ENCODE data around the gene ASB6. TPM values are rescaled to one million over a fixed set of nuclear protein-coding genes. Genes with fewer than 3 reads are reported as not detected.

The ASB6 gene
- total and polyA plus RNA-seq, 2 of the 13 experiments (the other 11 are each of a cell fraction or from before 2014, with no cell fraction given) = 8.2 to 8.4 TPM

DNA sequence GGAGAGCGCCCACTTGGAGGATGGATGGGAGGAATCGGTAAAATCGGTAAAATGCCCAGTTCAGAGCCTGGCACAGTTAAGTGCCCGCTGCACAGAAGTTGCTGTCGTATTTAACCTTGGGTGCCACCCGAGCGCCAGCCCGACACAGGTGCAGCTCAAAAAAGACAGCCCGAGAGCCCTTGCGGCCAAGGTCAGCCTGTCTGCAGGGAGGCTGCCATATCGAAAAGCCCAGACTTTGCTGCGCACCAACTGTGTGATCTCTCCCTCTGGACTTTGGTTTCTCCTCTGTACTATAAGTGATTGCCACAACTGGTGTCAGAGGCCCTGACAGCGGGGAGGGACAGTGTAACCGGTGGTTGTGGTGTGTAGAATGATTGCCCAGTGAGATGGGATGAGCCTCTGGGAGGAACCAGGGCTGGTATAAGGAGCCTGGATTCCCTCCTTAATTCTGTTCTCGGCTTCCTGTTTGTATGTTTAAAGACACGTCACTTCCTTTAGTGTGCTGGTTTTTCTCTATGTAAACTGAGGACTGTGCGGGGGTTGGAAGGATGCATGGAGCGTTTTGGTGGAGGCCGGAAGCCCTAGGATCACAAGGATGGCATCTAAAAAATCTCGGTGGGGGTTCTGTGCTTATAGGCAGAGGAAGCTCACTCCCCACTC, 15.2 kb downstream of the ASB6 start (continued):
- TF ChIP-seq RBM39 (IDR thresholded peaks at IDR 0.05; ENCODE audit: low read depth, low read length, poor library complexity, severe bottlenecking) = no peak
- TF ChIP-seq, protein P1, sequence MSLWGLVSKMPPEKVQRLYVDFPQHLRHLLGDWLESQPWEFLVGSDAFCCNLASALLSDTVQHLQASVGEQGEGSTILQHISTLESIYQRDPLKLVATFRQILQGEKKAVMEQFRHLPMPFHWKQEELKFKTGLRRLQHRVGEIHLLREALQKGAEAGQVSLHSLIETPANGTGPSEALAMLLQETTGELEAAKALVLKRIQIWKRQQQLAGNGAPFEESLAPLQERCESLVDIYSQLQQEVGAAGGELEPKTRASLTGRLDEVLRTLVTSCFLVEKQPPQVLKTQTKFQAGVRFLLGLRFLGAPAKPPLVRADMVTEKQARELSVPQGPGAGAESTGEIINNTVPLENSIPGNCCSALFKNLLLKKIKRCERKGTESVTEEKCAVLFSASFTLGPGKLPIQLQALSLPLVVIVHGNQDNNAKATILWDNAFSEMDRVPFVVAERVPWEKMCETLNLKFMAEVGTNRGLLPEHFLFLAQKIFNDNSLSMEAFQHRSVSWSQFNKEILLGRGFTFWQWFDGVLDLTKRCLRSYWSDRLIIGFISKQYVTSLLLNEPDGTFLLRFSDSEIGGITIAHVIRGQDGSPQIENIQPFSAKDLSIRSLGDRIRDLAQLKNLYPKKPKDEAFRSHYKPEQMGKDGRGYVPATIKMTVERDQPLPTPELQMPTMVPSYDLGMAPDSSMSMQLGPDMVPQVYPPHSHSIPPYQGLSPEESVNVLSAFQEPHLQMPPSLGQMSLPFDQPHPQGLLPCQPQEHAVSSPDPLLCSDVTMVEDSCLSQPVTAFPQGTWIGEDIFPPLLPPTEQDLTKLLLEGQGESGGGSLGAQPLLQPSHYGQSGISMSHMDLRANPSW (CRISPR knock-in tag; IDR thresholded peaks at IDR 0.05; ENCODE audit: borderline replicate concordance) = no peak
- no peak for TF ChIP-seq ONECUT2 (CRISPR knock-in tag; IDR thresholded peaks at IDR 0.05)
- TF ChIP-seq, protein P2, sequence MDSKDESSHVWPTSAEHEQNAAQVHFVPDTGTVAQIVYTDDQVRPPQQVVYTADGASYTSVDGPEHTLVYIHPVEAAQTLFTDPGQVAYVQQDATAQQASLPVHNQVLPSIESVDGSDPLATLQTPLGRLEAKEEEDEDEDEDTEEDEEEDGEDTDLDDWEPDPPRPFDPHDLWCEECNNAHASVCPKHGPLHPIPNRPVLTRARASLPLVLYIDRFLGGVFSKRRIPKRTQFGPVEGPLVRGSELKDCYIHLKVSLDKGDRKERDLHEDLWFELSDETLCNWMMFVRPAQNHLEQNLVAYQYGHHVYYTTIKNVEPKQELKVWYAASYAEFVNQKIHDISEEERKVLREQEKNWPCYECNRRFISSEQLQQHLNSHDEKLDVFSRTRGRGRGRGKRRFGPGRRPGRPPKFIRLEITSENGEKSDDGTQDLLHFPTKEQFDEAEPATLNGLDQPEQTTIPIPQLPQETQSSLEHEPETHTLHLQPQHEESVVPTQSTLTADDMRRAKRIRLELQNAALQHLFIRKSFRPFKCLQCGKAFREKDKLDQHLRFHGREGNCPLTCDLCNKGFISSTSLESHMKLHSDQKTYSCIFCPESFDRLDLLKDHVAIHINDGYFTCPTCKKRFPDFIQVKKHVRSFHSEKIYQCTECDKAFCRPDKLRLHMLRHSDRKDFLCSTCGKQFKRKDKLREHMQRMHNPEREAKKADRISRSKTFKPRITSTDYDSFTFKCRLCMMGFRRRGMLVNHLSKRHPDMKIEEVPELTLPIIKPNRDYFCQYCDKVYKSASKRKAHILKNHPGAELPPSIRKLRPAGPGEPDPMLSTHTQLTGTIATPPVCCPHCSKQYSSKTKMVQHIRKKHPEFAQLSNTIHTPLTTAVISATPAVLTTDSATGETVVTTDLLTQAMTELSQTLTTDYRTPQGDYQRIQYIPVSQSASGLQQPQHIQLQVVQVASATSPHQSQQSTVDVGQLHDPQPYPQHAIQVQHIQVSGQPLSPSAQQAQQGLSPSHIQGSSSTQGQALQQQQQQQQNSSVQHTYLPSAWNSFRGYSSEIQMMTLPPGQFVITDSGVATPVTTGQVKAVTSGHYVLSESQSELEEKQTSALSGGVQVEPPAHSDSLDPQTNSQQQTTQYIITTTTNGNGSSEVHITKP (CRISPR knock-in tag; IDR thresholded peaks at IDR 0.05; ENCODE audit: low read depth) = no peak
- TF ChIP-seq CREM (IDR thresholded peaks at IDR 0.05) = peak; percentile 40; the same call in 1 of the 2 replicates
- no peak for TF ChIP-seq CREM (CRISPR knock-in tag; IDR thresholded peaks at IDR 0.05)
- 0 out of 2 replicates have a peak, but pooled peaks have one; percentile 13 for TF ChIP-seq ZIK1 (CRISPR knock-in tag; IDR thresholded peaks at IDR 0.05; ENCODE audit: borderline replicate concordance, low read depth)
- peak; percentile 87 for TF ChIP-seq ZSCAN29 (CRISPR knock-in tag; conservative IDR thresholded peaks at IDR 0.05)
- no peak for TF ChIP-seq ZNF615 (CRISPR knock-in tag; IDR thresholded peaks at IDR 0.05; ENCODE audit: borderline replicate concordance)
- peak; percentile 24; the same call in 1 of the 2 replicates for TF ChIP-seq BRCA1 (CRISPR knock-in tag; IDR thresholded peaks at IDR 0.05)
- TF ChIP-seq FOXJ3 (CRISPR knock-in tag; IDR thresholded peaks at IDR 0.05; ENCODE audit: borderline replicate concordance) = peak; percentile 41; the same call in 1 of the 2 replicates
- TF ChIP-seq, protein P3, sequence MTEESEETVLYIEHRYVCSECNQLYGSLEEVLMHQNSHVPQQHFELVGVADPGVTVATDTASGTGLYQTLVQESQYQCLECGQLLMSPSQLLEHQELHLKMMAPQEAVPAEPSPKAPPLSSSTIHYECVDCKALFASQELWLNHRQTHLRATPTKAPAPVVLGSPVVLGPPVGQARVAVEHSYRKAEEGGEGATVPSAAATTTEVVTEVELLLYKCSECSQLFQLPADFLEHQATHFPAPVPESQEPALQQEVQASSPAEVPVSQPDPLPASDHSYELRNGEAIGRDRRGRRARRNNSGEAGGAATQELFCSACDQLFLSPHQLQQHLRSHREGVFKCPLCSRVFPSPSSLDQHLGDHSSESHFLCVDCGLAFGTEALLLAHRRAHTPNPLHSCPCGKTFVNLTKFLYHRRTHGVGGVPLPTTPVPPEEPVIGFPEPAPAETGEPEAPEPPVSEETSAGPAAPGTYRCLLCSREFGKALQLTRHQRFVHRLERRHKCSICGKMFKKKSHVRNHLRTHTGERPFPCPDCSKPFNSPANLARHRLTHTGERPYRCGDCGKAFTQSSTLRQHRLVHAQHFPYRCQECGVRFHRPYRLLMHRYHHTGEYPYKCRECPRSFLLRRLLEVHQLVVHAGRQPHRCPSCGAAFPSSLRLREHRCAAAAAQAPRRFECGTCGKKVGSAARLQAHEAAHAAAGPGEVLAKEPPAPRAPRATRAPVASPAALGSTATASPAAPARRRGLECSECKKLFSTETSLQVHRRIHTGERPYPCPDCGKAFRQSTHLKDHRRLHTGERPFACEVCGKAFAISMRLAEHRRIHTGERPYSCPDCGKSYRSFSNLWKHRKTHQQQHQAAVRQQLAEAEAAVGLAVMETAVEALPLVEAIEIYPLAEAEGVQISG (CRISPR knock-in tag; IDR thresholded peaks at IDR 0.05) = peak; percentile 28; the same call in 1 of the 2 replicates
- TF ChIP-seq ZNF709 (CRISPR knock-in tag; IDR thresholded peaks at IDR 0.05) = 0 out of 2 replicates have a peak, but pooled peaks have one; percentile 47
- TF ChIP-seq, protein P4, sequence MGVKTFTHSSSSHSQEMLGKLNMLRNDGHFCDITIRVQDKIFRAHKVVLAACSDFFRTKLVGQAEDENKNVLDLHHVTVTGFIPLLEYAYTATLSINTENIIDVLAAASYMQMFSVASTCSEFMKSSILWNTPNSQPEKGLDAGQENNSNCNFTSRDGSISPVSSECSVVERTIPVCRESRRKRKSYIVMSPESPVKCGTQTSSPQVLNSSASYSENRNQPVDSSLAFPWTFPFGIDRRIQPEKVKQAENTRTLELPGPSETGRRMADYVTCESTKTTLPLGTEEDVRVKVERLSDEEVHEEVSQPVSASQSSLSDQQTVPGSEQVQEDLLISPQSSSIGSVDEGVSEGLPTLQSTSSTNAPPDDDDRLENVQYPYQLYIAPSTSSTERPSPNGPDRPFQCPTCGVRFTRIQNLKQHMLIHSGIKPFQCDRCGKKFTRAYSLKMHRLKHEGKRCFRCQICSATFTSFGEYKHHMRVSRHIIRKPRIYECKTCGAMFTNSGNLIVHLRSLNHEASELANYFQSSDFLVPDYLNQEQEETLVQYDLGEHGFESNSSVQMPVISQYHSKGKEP (CRISPR knock-in tag; IDR thresholded peaks at IDR 0.05) = no peak
- 0 out of 2 replicates have a peak, but pooled peaks have one; percentile 44 for TF ChIP-seq ZNF263 (CRISPR knock-in tag; IDR thresholded peaks at IDR 0.05)
- TF ChIP-seq RXRB (CRISPR knock-in tag; IDR thresholded peaks at IDR 0.05; ENCODE audit: borderline replicate concordance) = peak; percentile 38; the same call in 1 of the 2 replicates
- TF ChIP-seq POLR2A (IDR thresholded peaks at IDR 0.05; ENCODE audit: insufficient read depth in 1 of 2, low read depth in 2 of 2, low read length in 2 of 2) = peak; percentile 31 to 73; a peak in 3 of 4 replicates
- TF ChIP-seq ZKSCAN5 (CRISPR knock-in tag; IDR thresholded peaks at IDR 0.05) = no peak
- peak; percentile 38; the same call in 1 of the 2 replicates for TF ChIP-seq NCOR1 (IDR thresholded peaks at IDR 0.05; ENCODE audit: borderline replicate concordance, low read length)
